Stimulated activated CD8-positive, alpha-beta memory T cell treated with anti-CD3 and anti-CD28 coated beads, Interleukin-12 subunit alpha, Interleukin-12 subunit beta, amount 100 ng/mL, for 4 hours (primary cell): Measurements from ENCODE around the gene SUPT3H.

Source experiments
- DNase-seq: peaks from one replicate; pipeline ENCODE4 v3.0.0-alpha.2; 2020; ENCODE audit warnings: low read depth

Gene SUPT3H

GRCh38 chr6:45000833-45001232 is 376.9 kb downstream of the SUPT3H start:
- DNase-seq, result no peak

DNA sequence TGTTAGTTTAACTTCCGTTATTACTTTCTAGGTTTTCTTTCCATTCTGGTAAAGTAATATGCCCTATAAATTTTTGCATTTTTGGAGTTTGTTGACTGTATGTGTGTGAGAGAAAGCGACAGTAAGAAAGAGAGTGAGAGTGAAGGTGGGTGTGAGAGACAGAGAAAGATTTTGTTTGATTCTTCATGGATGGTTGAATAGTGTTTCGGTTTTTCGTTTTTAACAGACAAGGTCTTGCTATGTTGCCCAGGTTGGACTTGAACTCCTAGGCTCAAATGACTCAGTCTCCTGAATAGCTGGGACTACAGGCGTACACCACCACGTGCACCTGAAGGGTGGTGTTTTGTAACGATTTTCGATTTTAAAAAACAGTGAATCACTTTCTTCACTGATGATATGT is 378.7 kb downstream of the SUPT3H start:
- DNase-seq, result no peak

DNA sequence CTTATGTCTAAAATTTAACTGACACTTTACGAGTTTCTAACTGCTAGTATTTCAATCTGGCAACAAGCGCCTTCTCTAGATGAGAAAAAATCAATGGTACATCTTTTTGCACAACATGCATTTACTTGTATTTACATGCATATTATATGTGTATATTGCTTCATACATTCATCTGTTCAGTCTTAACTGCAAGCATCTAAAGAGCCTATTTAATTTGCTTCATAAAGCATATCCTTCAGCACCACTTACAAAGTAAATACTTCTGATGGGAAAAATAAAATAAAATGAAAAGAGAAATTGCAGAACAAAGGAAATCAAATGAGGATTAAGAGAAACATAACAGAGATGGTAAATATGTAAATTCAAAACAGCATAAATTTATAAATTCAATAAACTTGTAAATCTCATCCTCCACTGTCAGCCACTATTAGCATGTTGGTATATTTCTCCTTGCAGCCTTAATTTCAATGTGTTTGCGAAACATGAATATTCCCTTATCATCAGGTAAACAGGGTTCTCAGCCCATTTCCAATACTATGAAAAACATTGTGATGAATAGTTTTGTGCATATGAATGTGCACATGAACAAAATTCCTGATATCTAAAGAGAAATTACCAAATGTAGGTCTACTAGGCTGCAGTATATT is 382.1 kb downstream of the SUPT3H start:
- no peak for DNase-seq

GRCh38 chr6:44989391-44989790 is 388.3 kb downstream of the SUPT3H start:
- no peak for DNase-seq

GRCh38 chr6:44985006-44985405 is 392.7 kb downstream of the SUPT3H start:
- no peak for DNase-seq

DNA sequence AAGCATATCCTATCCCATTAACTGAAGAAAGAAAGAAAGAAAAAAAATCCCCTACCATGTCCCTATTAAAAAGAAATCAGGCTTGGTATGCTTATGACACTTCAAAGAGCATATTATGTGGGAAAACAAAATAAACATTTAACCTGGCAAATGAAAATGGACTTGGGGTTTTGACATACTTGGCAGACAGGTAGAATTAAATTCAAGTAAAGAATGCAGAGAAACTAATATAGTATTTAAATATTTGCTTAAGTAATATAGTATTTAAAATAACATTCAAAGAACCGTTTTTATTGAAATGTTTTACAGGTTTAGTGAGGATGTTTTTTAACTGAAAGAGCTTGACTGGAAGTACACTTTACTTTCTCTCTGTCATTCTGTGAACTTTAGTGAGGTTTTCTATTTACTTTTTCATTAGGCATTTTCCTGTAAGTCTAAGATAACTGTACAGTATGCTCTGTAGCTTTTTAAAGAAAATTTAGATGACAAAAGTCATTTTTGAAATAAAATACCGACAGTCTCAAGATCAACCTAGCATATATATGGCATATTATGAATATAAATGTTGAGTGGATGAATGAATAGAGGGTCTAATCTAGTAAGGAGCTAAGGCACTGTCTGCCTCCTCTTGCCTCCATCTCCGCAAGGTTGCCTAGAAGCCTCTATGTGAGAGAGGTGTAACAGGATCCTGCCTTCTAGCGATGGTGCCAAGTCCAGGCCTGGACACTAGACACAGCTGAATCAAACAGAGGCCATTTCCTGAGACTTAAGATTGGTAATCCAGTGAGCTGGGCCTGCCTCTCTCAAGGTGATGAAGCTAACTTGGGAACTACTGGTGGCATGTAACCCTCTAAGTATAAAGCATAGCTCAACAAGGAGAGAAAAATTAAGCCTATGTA is 394.0 kb downstream of the SUPT3H start:
- DNase-seq, result no peak

- DNase-seq, result no peak
Measured at GRCh38 chr6:44980841-44981240, 396.9 kb downstream of the SUPT3H start.

- no peak for DNase-seq
Measured at GRCh38 chr6:44976677-44977641, 400.8 kb downstream of the SUPT3H start.

GRCh38 chr6:44974511-44974910 is 403.2 kb downstream of the SUPT3H start:
- no peak for DNase-seq

GRCh38 chr6:44972709-44973108 is 405.0 kb downstream of the SUPT3H start:
- no peak for DNase-seq

- no peak for DNase-seq
Measured at GRCh38 chr6:44969446-44970185, 408.1 kb downstream of the SUPT3H start.

- no peak for DNase-seq
Measured at GRCh38 chr6:44967481-44967880, 410.3 kb downstream of the SUPT3H start.

- DNase-seq, result no peak
Measured at GRCh38 chr6:44966449-44967092, 411.2 kb downstream of the SUPT3H start.

GRCh38 chr6:44965708-44966107 is 412.0 kb downstream of the SUPT3H start:
- DNase-seq, result no peak

- no peak for DNase-seq
Measured at GRCh38 chr6:44960898-44961297, 416.8 kb downstream of the SUPT3H start.

- DNase-seq, result no peak
Measured at GRCh38 chr6:44959651-44960050, 418.1 kb downstream of the SUPT3H start.

- no peak for DNase-seq
Measured at GRCh38 chr6:44957156-44957555, 420.6 kb downstream of the SUPT3H start.

DNA sequence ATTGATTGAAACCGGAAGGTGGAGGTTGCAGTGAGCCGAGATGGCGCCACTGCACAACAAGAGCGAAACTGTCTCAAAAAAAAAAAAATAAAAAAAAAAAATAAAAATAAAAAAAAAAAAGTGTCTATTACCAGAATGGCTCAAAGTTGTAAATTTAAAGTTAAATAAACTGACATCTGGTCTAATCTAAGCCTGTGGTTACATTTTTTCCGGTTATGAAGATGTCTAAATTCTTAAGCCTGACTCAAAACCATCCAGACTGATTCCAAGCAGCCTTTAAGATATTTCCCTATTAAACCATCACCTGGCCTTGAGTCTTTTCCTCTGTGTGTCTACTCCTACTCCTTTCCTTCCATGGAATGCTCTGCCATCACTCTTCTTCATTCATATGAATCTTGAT is 421.3 kb downstream of the SUPT3H start:
- no peak for DNase-seq

DNA sequence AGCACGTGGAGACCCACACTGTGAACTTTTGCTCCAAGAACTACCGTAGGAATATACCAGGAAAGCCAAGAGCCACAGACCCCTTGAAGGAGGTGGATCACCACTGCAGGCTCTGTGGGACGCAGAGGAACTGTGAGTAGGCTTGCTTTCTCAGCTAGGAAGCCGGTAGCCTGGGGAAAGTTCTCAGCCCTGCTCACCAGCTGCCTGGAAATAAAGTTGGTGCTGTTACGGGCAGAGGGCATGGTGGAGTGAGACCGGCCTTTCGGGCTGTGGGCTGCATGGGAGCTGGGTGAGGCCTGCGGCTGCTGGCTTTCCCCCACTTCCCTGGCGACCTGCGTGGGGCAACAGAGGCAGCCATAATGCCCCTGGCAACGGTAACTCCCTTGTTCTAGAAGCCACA is 422.6 kb downstream of the SUPT3H start:
- DNase-seq, result no peak

DNA sequence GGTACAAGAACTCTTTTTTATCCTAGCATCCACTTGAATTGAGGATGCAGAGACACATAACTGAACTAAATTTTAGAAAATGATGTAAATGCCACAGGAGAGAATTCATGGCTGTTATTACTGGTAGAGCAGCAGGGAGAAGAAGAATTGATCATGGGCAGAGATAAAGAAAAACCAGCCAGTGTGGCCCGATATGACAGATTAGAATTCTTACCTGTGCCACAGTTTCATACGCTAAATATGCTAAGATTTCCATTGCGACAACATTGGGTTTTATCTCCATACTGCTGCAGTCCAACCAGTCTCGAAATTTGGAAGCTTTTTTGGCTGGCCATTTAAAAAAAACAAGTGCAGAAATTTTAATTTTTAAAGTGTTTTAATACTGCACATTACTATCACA is 423.5 kb downstream of the SUPT3H start:
- DNase-seq, result no peak

DNA sequence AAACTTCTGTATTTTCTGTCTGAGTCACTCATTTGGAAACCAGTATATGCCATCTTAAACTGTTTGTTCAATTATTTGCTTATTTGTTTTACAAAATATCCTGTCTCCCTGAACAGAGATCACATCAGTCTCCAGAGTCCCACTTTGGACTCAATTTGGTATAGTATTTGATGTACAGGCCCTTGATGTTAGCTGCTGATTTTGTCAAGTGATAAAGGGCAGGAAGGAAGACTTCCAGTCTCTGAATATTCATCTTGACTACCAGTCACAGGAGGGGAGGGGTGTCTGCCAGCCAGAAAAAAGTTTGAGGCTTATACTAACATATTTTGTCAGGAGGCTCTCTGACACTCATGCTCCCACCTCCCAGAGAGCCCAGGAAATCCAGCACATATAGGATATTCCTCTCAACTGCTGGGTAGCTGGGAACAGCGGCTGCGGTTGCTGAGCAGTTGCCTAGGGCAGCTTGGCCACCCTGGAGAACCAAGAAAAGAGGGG is 426.4 kb downstream of the SUPT3H start:
- DNase-seq, result no peak
